Measurements from ENCODE around the gene BPI.

BPI gene

GRCh38 chr20:38342713-38343310, 38.9 kb downstream of the BPI start:
- peak overlapping the region; percentile 20 for H3K4me3 ChIP-seq (ENCODE audit: low read depth, low read length)
- TF ChIP-seq CTCF (IDR thresholded peaks at IDR 0.05; ENCODE audit: low read depth, low read length): no peak

- no peak for TF ChIP-seq CTCF (IDR thresholded peaks at IDR 0.05; ENCODE audit: low read depth, low read length)
- H3K4me3 ChIP-seq (ENCODE audit: low read depth, low read length): peak overlapping the region; percentile 20
Measured at GRCh38 chr20:38343311-38344106, 39.6 kb downstream of the BPI start.

GRCh38 chr20:38344107-38344701, 40.2 kb downstream of the BPI start:
- no peak overlapping the region for H3K4me3 ChIP-seq (ENCODE audit: low read depth, low read length)
- TF ChIP-seq CTCF (IDR thresholded peaks at IDR 0.05; ENCODE audit: low read depth, low read length): no peak

- H3K4me3 ChIP-seq (ENCODE audit: low read depth, low read length): no peak overlapping the region
- no peak for TF ChIP-seq CTCF (IDR thresholded peaks at IDR 0.05; ENCODE audit: low read depth, low read length)
Measured at GRCh38 chr20:38345643-38346042, 41.7 kb downstream of the BPI start.

- no peak within 1 kb of the TSS for H3K4me3 ChIP-seq (ENCODE audit: low read depth, low read length)
- no peak for TF ChIP-seq CTCF (IDR thresholded peaks at IDR 0.05; ENCODE audit: low read depth, low read length)
Measured at GRCh38 chr20:38346247-38346651, 42.3 kb downstream of the BPI start, which contains the start of gene LBP. Gene LBP (plus strand): TSS chr20:38346482. CDS start chr20:38346517, 35 bp downstream.

GRCh38 chr20:38346741-38347140, 42.8 kb downstream of the BPI start:
- no peak overlapping the region for H3K4me3 ChIP-seq (ENCODE audit: low read depth, low read length)

More at GRCh38 chr20:38346741-38347140, 42.8 kb downstream of the BPI start:
- TF ChIP-seq CTCF (IDR thresholded peaks at IDR 0.05; ENCODE audit: low read depth, low read length): no peak

Measured in WI38 (cell line).